CD4-positive, alpha-beta T cell treated with Interleukin-10 for 1 hour (primary cell): ENCODE data around the gene NR1D1.

Experiments
- DNase-seq: peaks from one replicate; pipeline ENCODE4 v3.0.0-alpha.2; 2020

The NR1D1 gene

GRCh38 chr17:40111221-40112128 lies 11.1 kb upstream of the NR1D1 start:
- peak; percentile 79 for DNase-seq

- no peak for DNase-seq
Measured at GRCh38 chr17:40110026-40110845, 9.8 kb upstream of the NR1D1 start.

- peak; percentile 31 for DNase-seq
Measured at GRCh38 chr17:40108970-40109824, 8.8 kb upstream of the NR1D1 start.

- peak; percentile 36 for DNase-seq
Measured at GRCh38 chr17:40107522-40108174, 7.3 kb upstream of the NR1D1 start.

- DNase-seq: peak; percentile 23
Measured at GRCh38 chr17:40106760-40107521, 6.6 kb upstream of the NR1D1 start.

- DNase-seq: no peak
Measured at GRCh38 chr17:40105861-40106759, 5.7 kb upstream of the NR1D1 start.

- no peak for DNase-seq
Measured at GRCh38 chr17:40104594-40105486, 4.5 kb upstream of the NR1D1 start.

GRCh38 chr17:40103688-40104087 lies 3.3 kb upstream of the NR1D1 start:
- no peak for DNase-seq

GRCh38 chr17:40103071-40103661 lies 2.8 kb upstream of the NR1D1 start:
- no peak for DNase-seq

GRCh38 chr17:40101367-40102210 lies 1.2 kb upstream of the NR1D1 start:
- no peak for DNase-seq

- peak; percentile 94 for DNase-seq
Measured at GRCh38 chr17:40100669-40101366, 429 bp upstream of the NR1D1 start.

- DNase-seq: no peak
Measured at GRCh38 chr17:40099619-40100418, 570 bp downstream of the NR1D1 start.

- DNase-seq: peak; percentile 100
Measured at GRCh38 chr17:40098846-40099618, 1.4 kb downstream of the NR1D1 start.

GRCh38 chr17:40097931-40098845 lies 2.2 kb downstream of the NR1D1 start:
- DNase-seq: no peak
